ENCODE results near the gene FHIP1B.
"Not testable (repeated sequence)": the region's sequence is repeated elsewhere in the genome, so short reads cannot be mapped to it uniquely, and the experiment has no call there.

The FHIP1B gene

DNA sequence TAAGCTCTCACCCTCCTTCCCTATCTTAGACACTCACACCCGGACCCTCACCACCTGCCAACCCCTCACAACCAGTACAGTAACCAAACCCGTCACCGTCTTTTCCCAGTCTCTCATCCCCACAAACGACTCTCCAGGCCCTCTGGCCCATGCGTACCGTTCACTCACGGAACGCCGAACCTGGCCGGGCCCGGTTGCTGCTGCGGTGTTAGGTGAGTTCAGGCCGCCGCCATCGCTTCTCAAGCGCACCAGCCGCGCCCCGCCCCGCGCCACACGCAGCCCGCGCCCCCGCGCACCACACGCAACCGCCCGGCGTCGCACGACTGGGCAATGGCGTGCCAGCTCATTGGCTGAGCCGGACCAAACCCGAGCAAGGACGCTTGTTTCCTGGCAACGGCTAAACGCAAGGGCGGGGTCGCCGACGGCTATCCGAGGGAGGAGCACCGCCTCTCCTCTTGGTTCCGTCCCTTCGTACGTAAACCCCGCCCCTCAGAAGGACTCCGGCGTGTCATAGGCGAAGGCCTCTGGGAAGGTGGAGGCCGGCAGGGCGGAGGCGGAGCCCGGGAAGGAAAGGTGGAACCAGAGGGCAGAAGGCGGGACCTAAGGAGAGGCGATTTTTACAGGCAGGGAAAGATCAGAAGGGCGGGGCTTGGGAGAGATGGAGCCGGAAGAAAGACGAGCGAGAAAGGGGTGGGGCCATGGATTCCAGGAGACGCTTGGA is at the start of gene FHIP1B:
TSS of gene FHIP1B (minus strand) at position 250 of the 721 bp plus-strand sequence. CDS start 10,120 bp downstream, outside the sequence.
- peak within 1 kb of the TSS; percentile 36; the same call in 1 of the 2 replicates for H3K27ac ChIP-seq (ENCODE audit: low read length)
- no peaks in the 10 kb centered on the region for H3K9me2 ChIP-seq (replicated peaks; ENCODE audit: insufficient read depth, low read length)
- H3F3A ChIP-seq (ENCODE audit: insufficient read depth, low read length), result no peaks in the 10 kb centered on the region
- no peaks in the 10 kb centered on the region for H3K9me3 ChIP-seq (replicated peaks; ENCODE audit: insufficient read depth, low read length)
- H3K4me2 ChIP-seq (ENCODE audit: low read depth, low read length), result peak within 1 kb of the TSS; percentile 96
- peak within 1 kb of the TSS; percentile 85 for H3K9ac ChIP-seq (ENCODE audit: low read length)
- no peaks in the 10 kb centered on the region for H3K36me3 ChIP-seq (replicated peaks; ENCODE audit: insufficient read depth, low read length)
- H4K20me1 ChIP-seq (ENCODE audit: insufficient read depth, low read length), result no peaks in the 10 kb centered on the region
- peaks cover 11% of the 10 kb centered on the region; the same call in 1 of the 2 replicates for H3K4me1 ChIP-seq (ENCODE audit: low read length)
- peak within 1 kb of the TSS; percentile 98 for H3K4me3 ChIP-seq (ENCODE audit: low read length)
- TF ChIP-seq EZH2 (optimal IDR thresholded peaks at IDR 0.05; ENCODE audit: low read depth, low read length), result no peak
- TF ChIP-seq, protein P1, sequence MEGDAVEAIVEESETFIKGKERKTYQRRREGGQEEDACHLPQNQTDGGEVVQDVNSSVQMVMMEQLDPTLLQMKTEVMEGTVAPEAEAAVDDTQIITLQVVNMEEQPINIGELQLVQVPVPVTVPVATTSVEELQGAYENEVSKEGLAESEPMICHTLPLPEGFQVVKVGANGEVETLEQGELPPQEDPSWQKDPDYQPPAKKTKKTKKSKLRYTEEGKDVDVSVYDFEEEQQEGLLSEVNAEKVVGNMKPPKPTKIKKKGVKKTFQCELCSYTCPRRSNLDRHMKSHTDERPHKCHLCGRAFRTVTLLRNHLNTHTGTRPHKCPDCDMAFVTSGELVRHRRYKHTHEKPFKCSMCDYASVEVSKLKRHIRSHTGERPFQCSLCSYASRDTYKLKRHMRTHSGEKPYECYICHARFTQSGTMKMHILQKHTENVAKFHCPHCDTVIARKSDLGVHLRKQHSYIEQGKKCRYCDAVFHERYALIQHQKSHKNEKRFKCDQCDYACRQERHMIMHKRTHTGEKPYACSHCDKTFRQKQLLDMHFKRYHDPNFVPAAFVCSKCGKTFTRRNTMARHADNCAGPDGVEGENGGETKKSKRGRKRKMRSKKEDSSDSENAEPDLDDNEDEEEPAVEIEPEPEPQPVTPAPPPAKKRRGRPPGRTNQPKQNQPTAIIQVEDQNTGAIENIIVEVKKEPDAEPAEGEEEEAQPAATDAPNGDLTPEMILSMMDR (IDR thresholded peaks at IDR 0.05; ENCODE audit: low read length), result no peak
- no peak for TF ChIP-seq EZH2phosphoT487 (IDR thresholded peaks at IDR 0.05; ENCODE audit: low read length)
- peak within 1 kb of the TSS; percentile 98 for H2AFZ ChIP-seq (ENCODE audit: low read length)
- H3K27me3 ChIP-seq (replicated peaks; ENCODE audit: insufficient read depth, low read length), result no peaks in the 10 kb centered on the region
- peak; percentile 99 for DNase-seq
- peaks cover 47% of the 10 kb centered on the region for H3K79me2 ChIP-seq (ENCODE audit: low read length)

DNA sequence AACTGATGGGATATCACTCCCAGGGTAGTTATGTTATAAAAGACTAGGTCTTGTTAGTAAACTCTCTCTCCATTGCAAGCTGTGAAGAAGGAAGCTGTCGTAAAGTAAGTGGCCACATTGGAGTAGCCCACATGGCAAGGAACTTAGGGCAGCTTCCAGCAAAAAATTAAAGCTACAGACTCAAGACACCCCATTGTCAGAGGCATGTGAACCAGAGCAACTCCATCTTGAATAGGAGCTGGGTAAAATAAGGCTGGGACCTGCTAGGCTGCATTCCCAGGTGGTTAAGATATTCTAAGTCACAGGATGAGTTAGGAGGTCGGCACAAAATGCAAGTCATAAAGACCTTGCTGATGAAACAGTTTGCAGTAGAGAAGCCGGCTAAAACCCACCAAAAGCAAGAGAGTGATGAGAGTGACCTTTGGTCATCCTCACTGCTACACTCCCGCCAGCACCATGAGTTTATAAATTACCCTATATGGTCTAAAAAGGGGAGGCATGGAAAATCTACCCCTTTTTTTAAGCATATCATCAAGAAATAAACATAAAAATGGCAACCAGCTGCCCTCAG is 49.1 kb upstream of the FHIP1B start:
- H3K79me2 ChIP-seq (ENCODE audit: low read length), result no peaks in the 10 kb centered on the region
- no peak overlapping the region for H3K27ac ChIP-seq (ENCODE audit: low read length)
- no peak overlapping the region for H3K9ac ChIP-seq (ENCODE audit: low read length)
- no peaks in the 10 kb centered on the region for H3K9me3 ChIP-seq (replicated peaks; ENCODE audit: insufficient read depth, low read length)
- no peaks in the 10 kb centered on the region for H3F3A ChIP-seq (ENCODE audit: insufficient read depth, low read length)
- H3K27me3 ChIP-seq (replicated peaks; ENCODE audit: insufficient read depth, low read length), result no peaks in the 10 kb centered on the region
- no peak overlapping the region for H2AFZ ChIP-seq (ENCODE audit: low read length)
- no peaks in the 10 kb centered on the region for H3K9me2 ChIP-seq (replicated peaks; ENCODE audit: insufficient read depth, low read length)
- H3K36me3 ChIP-seq (replicated peaks; ENCODE audit: insufficient read depth, low read length), result no peaks in the 10 kb centered on the region
- TF ChIP-seq, protein P1 (IDR thresholded peaks at IDR 0.05; ENCODE audit: low read length), result no peak
- TF ChIP-seq EZH2phosphoT487 (IDR thresholded peaks at IDR 0.05; ENCODE audit: low read length) (no peak), EZH2 (optimal IDR thresholded peaks at IDR 0.05; ENCODE audit: low read depth, low read length) (no peak)
- DNase-seq, result no peak
- H4K20me1 ChIP-seq (ENCODE audit: insufficient read depth, low read length), result no peaks in the 10 kb centered on the region
- H3K4me3 ChIP-seq (ENCODE audit: low read length), result no peak overlapping the region
- H3K4me2 ChIP-seq (ENCODE audit: low read depth, low read length), result no peak overlapping the region
- H3K4me1 ChIP-seq (ENCODE audit: low read length), result no peaks in the 10 kb centered on the region

DNA sequence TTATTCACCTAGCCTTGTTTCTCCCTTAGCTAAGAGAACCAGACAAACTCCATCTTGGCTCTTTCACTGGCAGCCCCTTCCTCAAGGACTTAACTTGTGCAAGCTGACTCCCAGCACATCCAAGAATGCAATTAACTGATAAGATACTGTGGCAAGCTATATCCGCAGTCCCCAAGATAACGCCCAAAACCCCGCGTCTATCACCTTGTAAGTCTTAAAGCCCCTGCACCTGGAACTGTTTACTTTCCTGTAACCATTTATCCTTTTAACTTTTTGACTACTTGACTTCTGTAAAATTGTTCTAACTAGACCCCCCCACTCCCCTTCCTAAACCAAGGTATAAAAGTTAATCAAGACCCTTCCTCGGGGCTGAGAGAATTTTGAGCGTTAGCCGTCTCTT is 46.4 kb upstream of the FHIP1B start:
- not testable (repeated sequence) for H3K9ac ChIP-seq (ENCODE audit: low read length); H3K9me2 ChIP-seq (replicated peaks; ENCODE audit: insufficient read depth, low read length); H3K27ac ChIP-seq (ENCODE audit: low read length); H3K4me1 ChIP-seq (ENCODE audit: low read length); H4K20me1 ChIP-seq (ENCODE audit: insufficient read depth, low read length); H3K4me3 ChIP-seq (ENCODE audit: low read length); H3F3A ChIP-seq (ENCODE audit: insufficient read depth, low read length); H3K9me3 ChIP-seq (replicated peaks; ENCODE audit: insufficient read depth, low read length); H3K36me3 ChIP-seq (replicated peaks; ENCODE audit: insufficient read depth, low read length); H3K79me2 ChIP-seq (ENCODE audit: low read length); H2AFZ ChIP-seq (ENCODE audit: low read length); H3K27me3 ChIP-seq (replicated peaks; ENCODE audit: insufficient read depth, low read length); H3K4me2 ChIP-seq (ENCODE audit: low read depth, low read length); DNase-seq

DNA sequence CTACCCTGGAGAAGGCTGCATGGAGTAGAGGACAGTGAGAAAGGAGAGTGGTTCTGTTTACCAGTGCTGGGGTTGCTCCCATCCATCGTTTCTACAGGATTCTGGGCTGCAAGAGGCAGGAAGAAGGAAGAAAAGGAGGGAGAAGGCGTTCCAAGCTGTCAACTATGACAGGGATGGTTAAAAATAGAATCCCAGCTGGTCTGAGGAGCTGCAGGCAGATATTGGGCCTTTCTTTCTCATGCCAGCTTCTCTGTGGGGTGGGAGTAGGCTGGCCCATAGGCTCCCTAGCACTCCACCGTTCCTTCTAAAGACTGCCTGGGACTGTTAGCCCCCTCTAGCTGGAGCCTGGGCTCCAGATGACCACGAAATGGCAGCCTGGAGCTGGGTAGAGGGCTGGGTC is 38.8 kb upstream of the FHIP1B start:
- Histone ChIP-seq H3F3A (ENCODE audit: insufficient read depth, low read length) (no peaks in the 10 kb centered on the region), H2AFZ (ENCODE audit: low read length) (no peak overlapping the region), H3K9ac (ENCODE audit: low read length) (no peak overlapping the region), H3K9me3 (replicated peaks; ENCODE audit: insufficient read depth, low read length) (no peaks in the 10 kb centered on the region), H3K4me3 (ENCODE audit: low read length) (no peak overlapping the region), H3K79me2 (ENCODE audit: low read length) (no peaks in the 10 kb centered on the region), H3K27ac (ENCODE audit: low read length) (no peak overlapping the region), H3K9me2 (replicated peaks; ENCODE audit: insufficient read depth, low read length) (no peaks in the 10 kb centered on the region), H3K36me3 (replicated peaks; ENCODE audit: insufficient read depth, low read length) (no peaks in the 10 kb centered on the region), H3K27me3 (replicated peaks; ENCODE audit: insufficient read depth, low read length) (no peaks in the 10 kb centered on the region), H3K4me2 (ENCODE audit: low read depth, low read length) (no peak overlapping the region), H4K20me1 (ENCODE audit: insufficient read depth, low read length) (no peaks in the 10 kb centered on the region), H3K4me1 (ENCODE audit: low read length) (no peaks in the 10 kb centered on the region)
- no peak for DNase-seq
- TF ChIP-seq, protein P1 (IDR thresholded peaks at IDR 0.05; ENCODE audit: low read length), result no peak
- no peak for TF ChIP-seq EZH2phosphoT487 (IDR thresholded peaks at IDR 0.05; ENCODE audit: low read length)
- no peak for TF ChIP-seq EZH2 (optimal IDR thresholded peaks at IDR 0.05; ENCODE audit: low read depth, low read length)
